Liver (tissue), 3 donors: ENCODE results near the gene TIRAP.

Experiments
- FOXA1 ChIP-seq: IDR thresholded peaks from 2 replicates; pipeline ENCODE4 v1.6.1; 2016; ENCODE audit warnings: antibody characterized with exemption
- GABPA ChIP-seq, 2 donors: IDR thresholded peaks in 1 of 2; conservative IDR thresholded peaks in 1 of 2; 2 replicates each; pipeline ENCODE4 v1.6.1; 2016; ENCODE audit warnings: antibody characterized with exemption in 2 of 2, mild to moderate bottlenecking in 1 of 2, moderate library complexity in 1 of 2
- JUND ChIP-seq, 2 donors: IDR thresholded peaks; 2 replicates each; pipeline ENCODE4 v1.6.1; 2016; ENCODE audit warnings: antibody characterized with exemption in 2 of 2
- RAD21 ChIP-seq, 2 donors: IDR thresholded peaks; 2 replicates each; pipeline ENCODE4 v1.6.1; 2016; ENCODE audit warnings: antibody characterized with exemption in 2 of 2, mild to moderate bottlenecking in 2 of 2
- RXRA ChIP-seq, 2 donors: IDR thresholded peaks; 2 replicates each; pipeline ENCODE4 v1.6.1; 2017 to 2018; ENCODE audit warnings: antibody characterized with exemption in 2 of 2, mild to moderate bottlenecking in 1 of 2
- SP1 ChIP-seq: IDR thresholded peaks from 2 replicates; pipeline ENCODE4 v1.6.1; 2018; ENCODE audit warnings: antibody characterized with exemption, mild to moderate bottlenecking
- TAF1 ChIP-seq: conservative IDR thresholded peaks from 2 replicates; pipeline ENCODE4 v1.6.1; 2016; ENCODE audit warnings: antibody characterized with exemption, mild to moderate bottlenecking
- YY1 ChIP-seq: IDR thresholded peaks from 2 replicates; pipeline ENCODE4 v1.6.1; 2016; ENCODE audit warnings: antibody characterized with exemption, mild to moderate bottlenecking
- TF ChIP-seq, protein P1 (sequence below): fragments of 150-350 bp; IDR thresholded peaks from 2 replicates; pipeline ENCODE4 v1.5.1; 2017; ENCODE audit warnings: improper control_type of control experiment, low read depth, low read length; ENCODE audit not compliant: missing input control
- TF ChIP-seq, protein P2 (sequence below): IDR thresholded peaks from 2 replicates; pipeline ENCODE4 v1.6.1; 2016; ENCODE audit warnings: antibody characterized with exemption
- TF ChIP-seq, protein P3 (sequence below): IDR thresholded peaks from 2 replicates; pipeline ENCODE4 v1.6.1; 2016; ENCODE audit warnings: antibody characterized with exemption
- TF ChIP-seq, protein P4 (sequence below): IDR thresholded peaks from 2 replicates; pipeline ENCODE4 v1.6.1; 2016; ENCODE audit warnings: antibody characterized with exemption
- donor health status: healthy.
- donor health status: healthy.

DNA sequence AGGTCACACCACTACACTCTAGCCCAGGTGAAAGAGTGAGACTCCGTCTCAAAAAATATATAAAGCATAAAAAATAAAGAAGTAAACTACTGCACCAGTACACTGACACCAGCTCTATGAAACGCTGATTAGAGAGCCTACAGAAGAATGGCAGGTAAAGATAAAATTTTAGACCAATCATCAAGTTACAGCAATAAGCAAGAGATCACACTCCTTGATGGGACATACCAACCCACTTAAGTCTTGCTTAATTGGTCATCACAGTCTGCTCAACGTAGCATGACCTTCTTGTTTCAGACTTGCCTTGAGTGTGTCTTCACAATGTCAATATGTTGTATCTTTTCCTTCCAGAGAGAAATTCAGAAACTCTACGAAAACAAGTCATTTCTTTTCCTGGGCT, 26.7 kb upstream of the TIRAP start:
- TF ChIP-seq JUND (IDR thresholded peaks at IDR 0.05) (no peak), TAF1 (no peak), RXRA (IDR thresholded peaks at IDR 0.05) (no peak), YY1 (no peak), SP1 (no peak), FOXA1 (no peak), GABPA (IDR thresholded peaks at IDR 0.05 in 1 of 2, conservative IDR thresholded peaks at IDR 0.05 in 1 of 2) (no peak), RAD21 (IDR thresholded peaks at IDR 0.05) (no peak)
- TF ChIP-seq, protein P1, sequence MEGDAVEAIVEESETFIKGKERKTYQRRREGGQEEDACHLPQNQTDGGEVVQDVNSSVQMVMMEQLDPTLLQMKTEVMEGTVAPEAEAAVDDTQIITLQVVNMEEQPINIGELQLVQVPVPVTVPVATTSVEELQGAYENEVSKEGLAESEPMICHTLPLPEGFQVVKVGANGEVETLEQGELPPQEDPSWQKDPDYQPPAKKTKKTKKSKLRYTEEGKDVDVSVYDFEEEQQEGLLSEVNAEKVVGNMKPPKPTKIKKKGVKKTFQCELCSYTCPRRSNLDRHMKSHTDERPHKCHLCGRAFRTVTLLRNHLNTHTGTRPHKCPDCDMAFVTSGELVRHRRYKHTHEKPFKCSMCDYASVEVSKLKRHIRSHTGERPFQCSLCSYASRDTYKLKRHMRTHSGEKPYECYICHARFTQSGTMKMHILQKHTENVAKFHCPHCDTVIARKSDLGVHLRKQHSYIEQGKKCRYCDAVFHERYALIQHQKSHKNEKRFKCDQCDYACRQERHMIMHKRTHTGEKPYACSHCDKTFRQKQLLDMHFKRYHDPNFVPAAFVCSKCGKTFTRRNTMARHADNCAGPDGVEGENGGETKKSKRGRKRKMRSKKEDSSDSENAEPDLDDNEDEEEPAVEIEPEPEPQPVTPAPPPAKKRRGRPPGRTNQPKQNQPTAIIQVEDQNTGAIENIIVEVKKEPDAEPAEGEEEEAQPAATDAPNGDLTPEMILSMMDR = no peak
- TF ChIP-seq, protein P2, sequence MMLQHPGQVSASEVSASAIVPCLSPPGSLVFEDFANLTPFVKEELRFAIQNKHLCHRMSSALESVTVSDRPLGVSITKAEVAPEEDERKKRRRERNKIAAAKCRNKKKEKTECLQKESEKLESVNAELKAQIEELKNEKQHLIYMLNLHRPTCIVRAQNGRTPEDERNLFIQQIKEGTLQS = no peak
- TF ChIP-seq, protein P3, sequence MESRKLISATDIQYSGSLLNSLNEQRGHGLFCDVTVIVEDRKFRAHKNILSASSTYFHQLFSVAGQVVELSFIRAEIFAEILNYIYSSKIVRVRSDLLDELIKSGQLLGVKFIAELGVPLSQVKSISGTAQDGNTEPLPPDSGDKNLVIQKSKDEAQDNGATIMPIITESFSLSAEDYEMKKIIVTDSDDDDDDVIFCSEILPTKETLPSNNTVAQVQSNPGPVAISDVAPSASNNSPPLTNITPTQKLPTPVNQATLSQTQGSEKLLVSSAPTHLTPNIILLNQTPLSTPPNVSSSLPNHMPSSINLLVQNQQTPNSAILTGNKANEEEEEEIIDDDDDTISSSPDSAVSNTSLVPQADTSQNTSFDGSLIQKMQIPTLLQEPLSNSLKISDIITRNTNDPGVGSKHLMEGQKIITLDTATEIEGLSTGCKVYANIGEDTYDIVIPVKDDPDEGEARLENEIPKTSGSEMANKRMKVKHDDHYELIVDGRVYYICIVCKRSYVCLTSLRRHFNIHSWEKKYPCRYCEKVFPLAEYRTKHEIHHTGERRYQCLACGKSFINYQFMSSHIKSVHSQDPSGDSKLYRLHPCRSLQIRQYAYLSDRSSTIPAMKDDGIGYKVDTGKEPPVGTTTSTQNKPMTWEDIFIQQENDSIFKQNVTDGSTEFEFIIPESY = no peak
- TF ChIP-seq, protein P4, sequence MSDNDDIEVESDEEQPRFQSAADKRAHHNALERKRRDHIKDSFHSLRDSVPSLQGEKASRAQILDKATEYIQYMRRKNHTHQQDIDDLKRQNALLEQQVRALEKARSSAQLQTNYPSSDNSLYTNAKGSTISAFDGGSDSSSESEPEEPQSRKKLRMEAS = no peak
